ENCODE measurements around the gene AGTPBP1. TPM values are rescaled to one million over a fixed set of nuclear protein-coding genes. Genes with fewer than 3 reads are reported as not detected.

Gene AGTPBP1
- total and polyA plus RNA-seq, 9 of the 15 experiments (the other 6 are each of a cell fraction or from before 2014, with no cell fraction given) = 1.4 to 7.9 (median 4.6) TPM

- no peak overlapping the region for H3K9ac ChIP-seq (ENCODE audit: insufficient read depth in 1 of 2, low read depth in 2 of 2, low read length in 2 of 2)
- H4K20me1 ChIP-seq (replicated peaks; ENCODE audit: control insufficient read depth, insufficient read depth, low read length) = no peaks in the 10 kb centered on the region
- no peak overlapping the region for H3K4me3 ChIP-seq
- no peaks in the 10 kb centered on the region for H3K9me3 ChIP-seq (replicated peaks; ENCODE audit: control insufficient read depth, insufficient read depth, low read depth, low read length)
- no peaks in the 10 kb centered on the region for H3K27me3 ChIP-seq (ENCODE audit: control insufficient read depth in 2 of 2, insufficient read depth in 2 of 2, low read length in 2 of 2)
- POLR2A ChIA-PET = no interaction called here
- WGBS (ENCODE audit: insufficient coverage, low coverage, missing lambda C conversion rate) = 32% methylated on average over 2 of the region's 2 CpGs
- DNase-seq (ENCODE audit: extremely low read depth in 1 of 4, low spot score in 3 of 4) (no peak), ATAC-seq (no peak), FAIRE-seq (no peak)
- in situ Hi-C loops (cut with MboI) = no loop called here
- CTCF ChIA-PET (ENCODE audit: low intra/inter-chr PET ratio) = no interaction called here
- TF ChIP-seq PBX2 (CRISPR knock-in tag; IDR thresholded peaks at IDR 0.05; ENCODE audit: low read depth) = no peak
- no peak for TF ChIP-seq PBX2 (tag; conservative IDR thresholded peaks at IDR 0.05; ENCODE audit: low read depth)
- no peak for TF ChIP-seq DNMT1 (IDR thresholded peaks at IDR 0.05)
- no peak for TF ChIP-seq AFF4 (CRISPR knock-in tag; IDR thresholded peaks at IDR 0.05)
- TF ChIP-seq ZBTB26 (CRISPR knock-in tag; IDR thresholded peaks at IDR 0.05) = no peak
- no peak for TF ChIP-seq TAF9B (IDR thresholded peaks at IDR 0.05; ENCODE audit: partially characterized antibody)
- TF ChIP-seq PTRF (tag; IDR thresholded peaks at IDR 0.05) = no peak
- no peak for TF ChIP-seq MLLT1 (IDR thresholded peaks at IDR 0.05)
- no peak for TF ChIP-seq POLR2B (IDR thresholded peaks at IDR 0.05; ENCODE audit: low read depth, partially characterized antibody)
- no peak for TF ChIP-seq ZNF121 (CRISPR knock-in tag; conservative IDR thresholded peaks at IDR 0.05)
- no peaks in the 10 kb centered on the region for H3K36me3 ChIP-seq (ENCODE audit: control insufficient read depth, insufficient read depth, low read length)
- no TSS peak for BruUV-seq (replicated peaks)
- H3K27ac ChIP-seq (ENCODE audit: extremely low read depth, low read depth, low read length) = no peak overlapping the region
- intact Hi-C loops (cut with micrococcal nuclease) = no loop called here
- H3K4me2 ChIP-seq (ENCODE audit: insufficient read depth, low read length) = no peak overlapping the region
- no peak overlapping the region for H2AFZ ChIP-seq (ENCODE audit: low read depth, low read length)
- no peaks in the 10 kb centered on the region for H3K4me1 ChIP-seq (replicated peaks in 1 of 2; ENCODE audit: control insufficient read depth in 2 of 2, insufficient read depth in 2 of 2, low read length in 2 of 2)
- H3K79me2 ChIP-seq (ENCODE audit: control insufficient read depth, insufficient read depth, low read length) = no peaks in the 10 kb centered on the region
- no peaks in the 10 kb centered on the region for H3K9me1 ChIP-seq (ENCODE audit: control insufficient read depth, insufficient read depth, low read length)
These were observed 41.4 kb downstream of the AGTPBP1 start for GRCh38 chr9:85700330-85700729.

Measured in K562 (cell line).